HG03097 (cell line): Measurements from ENCODE around the gene TPPP.

ENCODE experiments used
- ATAC-seq: cut with Tn5 transposase; IDR thresholded peaks from one replicate; pipeline ENCODE4 v1.9.1; 2021; ENCODE audit not compliant: unreplicated experiment, low FRiP score

The TPPP gene

DNA sequence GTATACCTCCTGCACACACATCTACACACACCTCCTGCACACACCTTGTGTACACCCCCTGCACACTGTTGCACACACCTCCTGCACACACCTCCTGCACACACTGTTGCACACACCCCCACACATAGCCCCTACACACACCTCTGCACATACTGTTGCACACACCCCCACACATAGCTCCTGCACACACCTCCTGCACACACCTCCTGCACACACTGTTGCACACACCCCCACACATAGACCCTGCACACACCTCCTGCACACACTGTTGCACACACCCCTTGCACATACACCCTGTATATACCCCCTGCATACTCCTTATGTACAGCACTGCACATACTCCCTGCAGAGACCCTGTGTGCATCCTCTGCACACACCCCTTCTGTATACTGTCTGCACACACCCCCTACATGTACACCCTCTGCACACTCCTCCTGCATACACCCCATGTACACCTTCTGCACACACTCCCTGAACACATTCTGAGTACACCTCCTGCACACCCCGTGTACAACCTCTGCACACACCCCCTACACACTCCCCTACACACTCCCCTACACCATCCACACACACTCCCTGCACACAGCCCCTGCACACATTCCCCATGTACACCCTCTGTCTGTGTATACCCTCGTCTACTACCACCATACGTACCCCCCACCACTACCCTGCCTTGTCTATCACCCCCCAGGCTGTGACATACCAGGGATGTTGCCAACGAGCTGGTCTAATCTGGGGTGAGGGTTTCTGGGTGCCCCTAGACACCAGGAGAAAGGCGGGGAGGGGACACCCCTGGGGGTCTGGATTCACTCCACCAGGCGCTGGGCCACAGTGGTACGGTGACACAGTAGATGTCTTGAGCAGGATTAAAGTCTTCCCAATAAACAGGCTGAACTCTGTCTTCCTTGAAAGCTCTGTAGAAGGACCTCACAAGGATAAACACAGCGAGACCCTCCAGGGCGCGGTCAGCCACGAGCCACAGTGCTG, 82.1 kb downstream of the TPPP start:
- no peak for ATAC-seq

DNA sequence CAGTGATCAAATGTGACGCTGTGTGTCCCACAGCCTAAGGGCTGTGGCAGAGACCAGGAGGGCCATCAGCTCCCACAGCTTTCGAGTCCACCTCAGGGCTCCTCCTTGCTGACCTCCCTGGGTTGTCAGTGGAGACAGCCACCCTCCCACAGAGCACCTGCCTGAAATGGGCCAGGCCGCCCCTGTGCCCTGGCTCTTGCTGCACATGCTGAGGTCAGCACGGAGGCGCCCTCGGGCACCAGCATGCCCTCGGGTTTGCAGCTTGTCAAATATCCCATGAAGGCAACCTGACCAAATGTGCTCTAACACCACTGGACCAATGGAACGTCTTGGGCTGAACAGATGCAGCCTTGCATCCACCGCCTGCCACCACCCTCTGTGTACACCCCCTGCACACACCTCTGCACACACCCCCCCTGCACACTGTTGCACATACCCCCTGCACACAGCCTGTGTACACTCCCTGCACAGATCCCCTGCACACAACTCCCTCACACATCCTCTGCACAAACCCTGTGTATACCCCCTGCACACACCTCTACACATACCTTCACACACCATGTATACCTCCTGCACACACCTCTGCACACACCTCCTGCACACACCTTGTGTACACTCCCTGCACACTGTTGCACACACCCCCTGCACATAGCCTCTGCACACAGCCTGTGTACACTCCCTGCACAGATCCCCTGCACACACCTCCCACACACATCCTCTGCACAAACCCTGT, 83.0 kb downstream of the TPPP start:
- no peak for ATAC-seq
